Measurements from ENCODE around the gene KIF21B. TPM values are rescaled to one million over a fixed set of nuclear protein-coding genes. Genes with fewer than 3 reads are reported as not detected.

KIF21B gene
- total and polyA plus RNA-seq, 2 experiments from 2014 or later = 0.29 to 3.5 TPM

DNA sequence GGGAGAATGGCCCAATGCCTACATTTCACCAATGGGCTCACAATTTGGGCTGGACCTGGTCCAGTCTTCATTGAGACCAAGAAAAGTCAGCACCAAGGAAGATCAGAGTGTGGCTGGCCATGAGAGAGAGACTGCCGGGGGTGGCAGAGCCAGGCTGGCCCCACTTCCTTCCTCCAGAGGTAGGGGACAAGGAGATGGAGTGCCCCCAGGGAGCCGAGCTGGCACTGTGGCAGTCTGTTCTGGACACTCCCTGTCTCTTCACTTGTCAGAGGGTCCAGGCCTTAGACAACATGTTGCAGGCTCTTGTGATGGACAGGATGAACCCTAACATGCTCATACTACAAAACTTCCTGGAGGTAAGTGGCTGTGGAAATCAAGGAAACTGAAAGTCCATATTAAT, 101.1 kb downstream of the KIF21B start:
- TF ChIP-seq, protein P1, sequence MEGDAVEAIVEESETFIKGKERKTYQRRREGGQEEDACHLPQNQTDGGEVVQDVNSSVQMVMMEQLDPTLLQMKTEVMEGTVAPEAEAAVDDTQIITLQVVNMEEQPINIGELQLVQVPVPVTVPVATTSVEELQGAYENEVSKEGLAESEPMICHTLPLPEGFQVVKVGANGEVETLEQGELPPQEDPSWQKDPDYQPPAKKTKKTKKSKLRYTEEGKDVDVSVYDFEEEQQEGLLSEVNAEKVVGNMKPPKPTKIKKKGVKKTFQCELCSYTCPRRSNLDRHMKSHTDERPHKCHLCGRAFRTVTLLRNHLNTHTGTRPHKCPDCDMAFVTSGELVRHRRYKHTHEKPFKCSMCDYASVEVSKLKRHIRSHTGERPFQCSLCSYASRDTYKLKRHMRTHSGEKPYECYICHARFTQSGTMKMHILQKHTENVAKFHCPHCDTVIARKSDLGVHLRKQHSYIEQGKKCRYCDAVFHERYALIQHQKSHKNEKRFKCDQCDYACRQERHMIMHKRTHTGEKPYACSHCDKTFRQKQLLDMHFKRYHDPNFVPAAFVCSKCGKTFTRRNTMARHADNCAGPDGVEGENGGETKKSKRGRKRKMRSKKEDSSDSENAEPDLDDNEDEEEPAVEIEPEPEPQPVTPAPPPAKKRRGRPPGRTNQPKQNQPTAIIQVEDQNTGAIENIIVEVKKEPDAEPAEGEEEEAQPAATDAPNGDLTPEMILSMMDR (IDR thresholded peaks at IDR 0.05; ENCODE audit: low read depth, low read length) = no peak
- Histone ChIP-seq H3K36me3 (no peaks in the 10 kb centered on the region), H3K27ac (no peak overlapping the region), H3K4me3 (no peak overlapping the region), H3K27me3 (no peaks in the 10 kb centered on the region), H3K9me3 (ENCODE audit: low read depth) (no peaks in the 10 kb centered on the region), H3K4me1 (ENCODE audit: low read depth) (peaks cover 3% of the 10 kb centered on the region)
- no peak for DNase-seq (ENCODE audit: low read depth in 1 of 2, low spot score in 1 of 2)

DNA sequence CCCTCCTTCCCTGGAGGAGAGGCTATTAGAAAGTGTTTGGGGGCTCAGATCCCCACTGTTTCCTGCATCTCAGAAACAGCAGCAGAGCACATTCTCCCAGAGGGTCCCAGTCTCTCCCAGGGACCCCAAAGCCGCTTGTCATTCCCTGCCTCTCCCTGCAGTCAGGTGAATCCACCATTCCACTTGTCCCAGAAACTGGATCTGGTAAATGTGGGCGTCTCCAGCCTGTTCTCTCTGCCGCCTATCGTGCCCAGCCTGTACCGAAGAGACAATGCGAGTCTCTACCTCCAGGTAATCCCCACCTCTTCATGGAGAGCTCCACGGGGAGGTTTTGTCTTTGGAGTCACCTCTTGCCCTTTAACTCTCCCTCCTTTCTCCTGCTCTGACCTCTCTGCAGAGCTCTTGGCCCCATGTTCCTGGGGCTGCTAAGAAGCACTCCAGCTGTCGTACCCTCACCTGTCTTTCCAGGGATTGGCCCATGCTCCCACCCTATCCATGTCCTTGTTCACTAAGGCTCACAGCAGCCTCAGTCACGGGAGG, 101.9 kb downstream of the KIF21B start:
- Histone ChIP-seq H3K36me3 (no peaks in the 10 kb centered on the region), H3K9me3 (ENCODE audit: low read depth) (no peaks in the 10 kb centered on the region), H3K4me3 (no peak overlapping the region), H3K4me1 (ENCODE audit: low read depth) (peaks cover 8% of the 10 kb centered on the region), H3K27ac (no peak overlapping the region), H3K27me3 (no peaks in the 10 kb centered on the region)
- TF ChIP-seq, protein P1 (IDR thresholded peaks at IDR 0.05; ENCODE audit: low read depth, low read length) = no peak
- no peak for DNase-seq (ENCODE audit: low read depth in 1 of 2, low spot score in 1 of 2)

Other genes with a start within 250 kb of the KIF21B start
- gene GPR25, start 150.7 kb downstream of the KIF21B start, total RNA-seq = 0.12 TPM in 1 of 2 replicates, not detected in the other
- not detected in 2 replicates for gene GPR25, start 150.7 kb downstream of the KIF21B start, polyA plus RNA-seq
- gene INAVA, start 128.8 kb downstream of the KIF21B start, total RNA-seq = 4.9 and 37.8 TPM in 2 replicates
- 7.4 and 8.4 TPM in 2 replicates for gene INAVA, start 128.8 kb downstream of the KIF21B start, polyA plus RNA-seq
- gene CACNA1S, start 88.7 kb upstream of the KIF21B start, total RNA-seq = 0.30 and 0.35 TPM in 2 replicates
- 0.12 TPM in 1 of 2 replicates, not detected in the other for gene CACNA1S, start 88.7 kb upstream of the KIF21B start, polyA plus RNA-seq
- 0.18 and 0.88 TPM in 2 replicates for gene ASCL5, start 103.5 kb upstream of the KIF21B start, total RNA-seq
- 0.16 TPM in 1 of 2 replicates, not detected in the other for gene ASCL5, start 103.5 kb upstream of the KIF21B start, polyA plus RNA-seq
- 190 and 215 TPM in 2 replicates for gene TMEM9, start 130.8 kb upstream of the KIF21B start, total RNA-seq
- gene TMEM9, start 130.8 kb upstream of the KIF21B start, polyA plus RNA-seq = 171 and 195 TPM in 2 replicates
- 0.32 TPM in 1 of 2 replicates, not detected in the other for gene IGFN1, start 167.1 kb upstream of the KIF21B start, total RNA-seq
- not detected in 2 replicates for gene IGFN1, start 167.1 kb upstream of the KIF21B start, polyA plus RNA-seq

Measured in cardiac muscle cell (in vitro differentiated cells and primary cell).